HepG2 (cell line): ENCODE measurements around the gene CRY1. TPM values are rescaled to one million over a fixed set of nuclear protein-coding genes. Genes with fewer than 3 reads are reported as not detected.

Source experiments
- ATAC-seq: fragments of 200-7000 bp; cut with Tn5 transposase; 3 replicates; pipeline ENCODE4 v1.9.1; 2020; ENCODE audit warnings: mild to moderate bottlenecking, moderate library complexity
- BruUV-seq: library from RNA; stranded (reverse); fragments of 400-500 nt; replicated peaks from 2 replicates; lab custom pipeline; 2021; lab: Mats Ljungman, UMichigan
- CTCF ChIA-PET: fragments of 300-600 bp; formaldehyde crosslinking; extraction: SDS; loops from one replicate; lab custom pipeline; 2021; ENCODE audit warnings: low total read pairs, inconsistent platforms, low intra/inter-chr PET ratio; lab: Yijun Ruan, JAX
- POLR2A ChIA-PET: fragments of 350-600 bp; sonication (Branson Sonifier 250); formaldehyde crosslinking; loops from one replicate; lab custom pipeline; 2020; ENCODE audit warnings: antibody characterized with exemption, inconsistent platforms; lab: Yijun Ruan, JAX
- DNase-seq: peaks from one replicate; pipeline ENCODE4 v3.0.0-alpha.2; 2015; ENCODE audit warnings: low spot score
- FAIRE-seq: peaks from 3 replicates; lab custom pipeline; 2011; peaks lifted over from hg19 to GRCh38; lab: Jason Lieb, UNC
- H2AFZ ChIP-seq: one replicate; pipeline ENCODE4 v1.6.1; 2011; ENCODE audit warnings: low read length, inconsistent platforms
- H3K27ac ChIP-seq: fragments of 300-600 bp; 3 replicates; pipeline ENCODE4 v1.8.0; 2011; ENCODE audit warnings: mixed run types, mild to moderate bottlenecking, mixed read lengths, low read length, inconsistent platforms; ENCODE audit not compliant: insufficient read depth; ENCODE audit errors: extremely low read length
- H3K27me3 ChIP-seq, 2 experiments: fragments of 200-600 bp in 1 of 2; 2 replicates in 1 of 2; 3 replicates in 1 of 2; pipeline versions ENCODE4 v1.6.0 to v1.8.0; 2011; ENCODE audit warnings: low read length in 2 of 2, mild to moderate bottlenecking in 2 of 2, moderate library complexity in 2 of 2, inconsistent platforms in 1 of 2; ENCODE audit not compliant: insufficient read depth in 2 of 2, control insufficient read depth in 1 of 2
- H3K36me3 ChIP-seq, 2 experiments: fragments of 200-600 bp in 1 of 2; replicated peaks in 1 of 2; 2 replicates in 1 of 2; 3 replicates in 1 of 2; pipeline versions ENCODE4 v1.5.1 to v1.8.0; 2011; ENCODE audit warnings: low read length in 2 of 2, inconsistent platforms in 1 of 2; ENCODE audit not compliant: insufficient read depth in 2 of 2, control insufficient read depth in 1 of 2
- H3K4me1 ChIP-seq: 2 replicates; pipeline ENCODE4 v1.5.1; 2012; ENCODE audit warnings: low read length, inconsistent platforms; ENCODE audit not compliant: insufficient read depth
- H3K4me2 ChIP-seq: 2 replicates; pipeline ENCODE4 v1.6.0; 2011; ENCODE audit warnings: low read depth, low read length, inconsistent platforms
- H3K4me3 ChIP-seq, 3 experiments: fragments of 200-600 bp in 1 of 3; sonication (generic), shearing (Covaris generic) in 1 of 3; replicated peaks in 1 of 3; 2 replicates each; pipeline ENCODE4 v1.5.1; 2011 to 2016; ENCODE audit warnings: low read length in 3 of 3, inconsistent platforms in 2 of 3, low read depth in 2 of 3, mild to moderate bottlenecking in 2 of 3, control low read depth in 1 of 3, mixed read lengths in 1 of 3; ENCODE audit not compliant: insufficient read depth in 1 of 3
- H3K79me2 ChIP-seq: one replicate; pipeline ENCODE4 v1.6.1; 2011; ENCODE audit warnings: low read length, inconsistent platforms; ENCODE audit not compliant: insufficient read depth
- H3K9ac ChIP-seq: 2 replicates; pipeline ENCODE4 v1.6.0; 2011; ENCODE audit warnings: mild to moderate bottlenecking, low read depth, low read length, inconsistent platforms; ENCODE audit not compliant: insufficient read depth
- H3K9me3 ChIP-seq: 2 replicates; pipeline ENCODE4 v1.5.1; 2012; ENCODE audit warnings: mild to moderate bottlenecking, low read length
- H4K20me1 ChIP-seq: 2 replicates; pipeline ENCODE4 v1.6.0; 2011; ENCODE audit warnings: inconsistent platforms, mild to moderate bottlenecking, low read length, moderate library complexity; ENCODE audit not compliant: insufficient read depth
- AKAP8 ChIP-seq: sonication (generic); formaldehyde crosslinking; IDR thresholded peaks from 2 replicates; pipeline ENCODE4 v1.5.1; 2020; ENCODE audit warnings: mild to moderate bottlenecking, missing genetic modification reagents
- CERS6 ChIP-seq: sonication (generic); formaldehyde crosslinking; IDR thresholded peaks from 2 replicates; pipeline ENCODE4 v1.5.0; 2020; ENCODE audit warnings: missing genetic modification reagents
- HMGXB4 ChIP-seq, 2 experiments: sonication (generic) in 1 of 2; formaldehyde crosslinking in 1 of 2; IDR thresholded peaks; 2 replicates each; pipeline versions ENCODE4 v1.4.0 to v1.6.1; 2018 to 2020; ENCODE audit warnings: missing genetic modification reagents in 2 of 2, borderline replicate concordance in 1 of 2, low read depth in 1 of 2, mild to moderate bottlenecking in 1 of 2, missing biosample characterization in 1 of 2
- RARA ChIP-seq: IDR thresholded peaks from 2 replicates; pipeline ENCODE4 v1.6.1; 2016; ENCODE audit warnings: missing genetic modification reagents, missing compliant biosample characterization
- RERE ChIP-seq: IDR thresholded peaks from 2 replicates; pipeline ENCODE4 v1.6.1; 2016; ENCODE audit warnings: low read depth, missing genetic modification reagents, missing compliant biosample characterization
- ZFP91 ChIP-seq: sonication (generic); formaldehyde crosslinking; IDR thresholded peaks from 2 replicates; pipeline ENCODE4 v1.9.0; 2022; ENCODE audit warnings: missing genetic modification reagents, mild to moderate bottlenecking, borderline replicate concordance
- ZNF230 ChIP-seq: sonication (generic); formaldehyde crosslinking; IDR thresholded peaks from 2 replicates; pipeline ENCODE4 v1.4.0; 2020; ENCODE audit warnings: mild to moderate bottlenecking, missing genetic modification reagents
- ZNF563 ChIP-seq: sonication (generic); formaldehyde crosslinking; IDR thresholded peaks from 2 replicates; pipeline ENCODE4 v1.8.0; 2022; ENCODE audit warnings: mild to moderate bottlenecking, moderate library complexity, missing genetic modification reagents
- ZNF740 ChIP-seq: sonication (generic); formaldehyde crosslinking; IDR thresholded peaks from 2 replicates; pipeline ENCODE4 v1.4.0; 2020; ENCODE audit warnings: missing genetic modification reagents
- ZXDC ChIP-seq: sonication (generic); formaldehyde crosslinking; IDR thresholded peaks from 2 replicates; pipeline ENCODE4 v1.5.0; 2020; ENCODE audit warnings: mild to moderate bottlenecking, missing genetic modification reagents
- WGBS: methylation state at CpG from one replicate; pipeline ENCODE4 v1.1.6; 2017; ENCODE audit warnings: low lambda C conversion rate; 5-methylcytosine and 5-hydroxymethylcytosine counted together
- in situ Hi-C: cut with HindIII; loops from 2 replicates; pipeline ENCODE4 v1.10.0; 2017; ENCODE audit warnings: low pct_unique_long_range_greater_than_20kb; ENCODE audit not compliant: extremely low pct_ligation_motif_present
- intact Hi-C: fragments of 100-400 bp; cut with micrococcal nuclease; formaldehyde crosslinking; loops from one replicate; pipeline ENCODE4 v1.10.0; 2022; ENCODE audit not compliant: unreplicated experiment
- polyA plus RNA-seq, 8 experiments: library from polyadenylated mRNA; depleted of rRNA in 3 of 8; stranded (reverse) in 7 of 8; unstranded in 1 of 8; fragments of >200 nt; fragmentation: Illumina TruSeq in 4 of 8; extraction: Trizol in 4 of 8; gene quantifications; 2 replicates each; pipeline versions ENCODE4 v1.2.1 to v1.2.3, GENCODE V29; 2011 to 2016; ENCODE audit warnings: low read depth in 4 of 8, missing spikeins in 1 of 8, mixed read lengths in 1 of 8; ENCODE audit not compliant: insufficient read depth in 1 of 8
- total RNA-seq, 5 experiments: library from RNA; depleted of rRNA; stranded (reverse); fragments of >200 nt; fragmentation: Illumina TruSeq; extraction: Trizol; gene quantifications; 2 replicates each; pipeline ENCODE4 v1.2.3, GENCODE V29; 2016; ENCODE audit warnings: low read depth in 1 of 5

Gene CRY1
- total and polyA plus RNA-seq, 2 of the 13 experiments (the other 11 are each of a cell fraction or from before 2014, with no cell fraction given), result 11.4 to 13.9 TPM

GRCh38 chr12:107011519-107011918 is 81.8 kb downstream of the CRY1 start:
- in situ Hi-C loops (no loop called here), intact Hi-C loops (no loop called here)
- H3K4me2 ChIP-seq, result no peak overlapping the region
- H3K4me1 ChIP-seq, result no peaks in the 10 kb centered on the region
- ChIA-PET CTCF (no interaction called here), POLR2A (no interaction called here)
- FAIRE-seq (no peak), DNase-seq (no peak), ATAC-seq (no peak)
- no peaks in the 10 kb centered on the region for H3K27me3 ChIP-seq
- H3K9me3 ChIP-seq, result no peaks in the 10 kb centered on the region
- H4K20me1 ChIP-seq, result no peaks in the 10 kb centered on the region
- 89% methylated on average over 2 of the region's 2 CpGs for WGBS
- no TSS peak for BruUV-seq
- no peaks in the 10 kb centered on the region; a peak in 2 of 5 replicates for H3K36me3 ChIP-seq
- H2AFZ ChIP-seq, result no peak overlapping the region
- TF ChIP-seq RARA (CRISPR knock-in tag) (no peak), ZNF740 (no peak), HMGXB4 (CRISPR knock-in tag; IDR thresholded peaks at IDR 0.05; ENCODE audit: borderline replicate concordance in 1 of 2, low read depth in 1 of 2) (no peak), ZFP91 (no peak), CERS6 (CRISPR knock-in tag) (no peak), RERE (no peak), ZNF230 (CRISPR knock-in tag) (no peak), ZNF563 (no peak), ZXDC (CRISPR knock-in tag) (no peak), AKAP8 (CRISPR knock-in tag) (no peak)
- no peak overlapping the region for H3K4me3 ChIP-seq
- no peak overlapping the region for H3K9ac ChIP-seq
- no peaks in the 10 kb centered on the region for H3K79me2 ChIP-seq
- H3K27ac ChIP-seq, result no peak overlapping the region
